H1 (cell line): ENCODE results near the gene PEX14. TPM values are rescaled to one million over a fixed set of nuclear protein-coding genes. Genes with fewer than 3 reads are reported as not detected.

Source experiments
- CTCF ChIA-PET: fragments of 300-600 bp; sonication (Branson Sonifier 250); formaldehyde crosslinking; loops from one replicate; lab custom pipeline; 2021; ENCODE audit not compliant: partially characterized antibody; lab: Charles Lee
- POLR2A ChIA-PET: fragments of 300-600 bp; sonication (Branson Sonifier 250); formaldehyde crosslinking; loops from one replicate; lab custom pipeline; 2021; ENCODE audit warnings: inconsistent platforms; ENCODE audit not compliant: partially characterized antibody; lab: Charles Lee
- DNase-seq, 2 experiments: peaks; one replicate each; pipeline versions ENCODE4 v3.0.0 to v3.0.0-alpha.2; 2010 to 2022; ENCODE audit warnings: low spot score in 2 of 2, low read depth in 1 of 2, mixed read lengths in 1 of 2
- FAIRE-seq: peaks from 2 replicates; lab custom pipeline; 2011; peaks lifted over from hg19 to GRCh38; lab: Jason Lieb, UNC
- H2AFZ ChIP-seq: 2 replicates; pipeline ENCODE4 v1.8.1; 2012; ENCODE audit warnings: low read length, inconsistent platforms
- H2AK5ac ChIP-seq: 2 replicates; pipeline ENCODE4 v1.6.1; 2013; ENCODE audit warnings: low read depth, low read length
- H2BK120ac ChIP-seq: replicated peaks from 2 replicates; pipeline ENCODE3; 2013; ENCODE audit warnings: low read depth, low read length, inconsistent platforms
- H2BK12ac ChIP-seq: 2 replicates; pipeline ENCODE4 v1.6.1; 2013; ENCODE audit warnings: low read depth, low read length
- H2BK15ac ChIP-seq: 2 replicates; pipeline ENCODE4 v1.6.1; 2013; ENCODE audit warnings: low read length
- H2BK20ac ChIP-seq: 2 replicates; pipeline ENCODE4 v1.6.1; 2013; ENCODE audit warnings: low read length
- H2BK5ac ChIP-seq: 2 replicates; pipeline ENCODE4 v1.6.1; 2013; ENCODE audit warnings: low read depth, low read length
- H3K14ac ChIP-seq: 2 replicates; pipeline ENCODE4 v1.6.1; 2013; ENCODE audit warnings: inconsistent platforms; ENCODE audit not compliant: insufficient read length
- H3K18ac ChIP-seq: 2 replicates; pipeline ENCODE4 v1.6.1; 2013; ENCODE audit warnings: low read length; ENCODE audit errors: extremely low read depth
- H3K23ac ChIP-seq: 2 replicates; pipeline ENCODE4 v1.6.1; 2013; ENCODE audit warnings: inconsistent platforms; ENCODE audit not compliant: insufficient read length
- H3K23me2 ChIP-seq: 2 replicates; pipeline ENCODE4 v1.6.1; 2013; ENCODE audit warnings: low read depth, low read length
- H3K27ac ChIP-seq: 2 replicates; pipeline ENCODE4 v1.6.1; 2011; ENCODE audit warnings: low read depth, low read length, inconsistent platforms
- H3K27me3 ChIP-seq, 4 experiments: replicated peaks in 1 of 4; 1 replicate in 1 of 4; 2 replicates in 3 of 4; pipeline versions ENCODE4 v1.6.1 to v1.8.1; 2011 to 2013; ENCODE audit warnings: low read length in 3 of 4, mild to moderate bottlenecking in 3 of 4, inconsistent platforms in 2 of 4, mixed read lengths in 2 of 4, moderate library complexity in 1 of 4; ENCODE audit not compliant: control insufficient read depth in 3 of 4, insufficient read depth in 3 of 4; ENCODE audit errors: extremely low read depth in 1 of 4
- H3K36me3 ChIP-seq, 4 experiments: 2 replicates each; pipeline versions ENCODE4 v1.6.1 to v1.8.1; 2011 to 2013; ENCODE audit warnings: mild to moderate bottlenecking in 4 of 4, low read length in 3 of 4, moderate library complexity in 2 of 4, control low read depth in 1 of 4, inconsistent platforms in 1 of 4; ENCODE audit not compliant: insufficient read depth in 4 of 4, control insufficient read depth in 2 of 4
- H3K4ac ChIP-seq: replicated peaks from 2 replicates; pipeline ENCODE3; 2013; ENCODE audit warnings: low read length, low read depth, mixed read lengths, inconsistent platforms; ENCODE audit not compliant: insufficient read length
- H3K4me1 ChIP-seq, 4 experiments: replicated peaks in 1 of 4; 1 replicate in 1 of 4; 2 replicates in 3 of 4; pipeline versions ENCODE4 v1.6.1 to v1.8.1; 2011 to 2013; ENCODE audit warnings: low read length in 3 of 4, inconsistent platforms in 2 of 4, mixed read lengths in 1 of 4; ENCODE audit not compliant: insufficient read depth in 4 of 4, control insufficient read depth in 3 of 4
- H3K4me2 ChIP-seq, 2 experiments: 2 replicates each; pipeline versions ENCODE4 v1.6.1 to v1.8.1; 2011 to 2013; ENCODE audit warnings: low read depth in 2 of 2, low read length in 2 of 2, control low read depth in 1 of 2, inconsistent platforms in 1 of 2, mild to moderate bottlenecking in 1 of 2; ENCODE audit not compliant: insufficient read depth in 1 of 2
- H3K4me3 ChIP-seq, 4 experiments: fragments of 200-600, 300-600 bp in 1 of 4; sonication (generic), shearing (Covaris generic), sonication (Bioruptor Twin) in 1 of 4; 2 replicates each; pipeline versions ENCODE4 v1.5.1 to v1.8.1; 2011 to 2016; ENCODE audit warnings: low read length in 4 of 4, low read depth in 3 of 4, control low read depth in 2 of 4, inconsistent platforms in 2 of 4, mild to moderate bottlenecking in 2 of 4, mixed read lengths in 1 of 4, moderate library complexity in 1 of 4; ENCODE audit not compliant: insufficient read depth in 2 of 4; ENCODE audit errors: extremely low read depth in 1 of 4
- H3K56ac ChIP-seq: replicated peaks from 2 replicates; pipeline ENCODE3; 2013; ENCODE audit warnings: low read depth, mild to moderate bottlenecking, mixed read lengths, low read length, inconsistent platforms; ENCODE audit not compliant: insufficient read length
- H3K79me1 ChIP-seq: 2 replicates; pipeline ENCODE4 v1.6.1; 2013; ENCODE audit warnings: low read depth, low read length, control low read depth
- H3K79me2 ChIP-seq, 2 experiments: 2 replicates each; pipeline versions ENCODE4 v1.6.1 to v1.8.1; 2012 to 2013; ENCODE audit warnings: low read length in 2 of 2, mild to moderate bottlenecking in 2 of 2, inconsistent platforms in 1 of 2; ENCODE audit not compliant: insufficient read depth in 2 of 2, control insufficient read depth in 1 of 2
- H3K9ac ChIP-seq, 4 experiments: replicated peaks in 1 of 4; 1 replicate in 1 of 4; 2 replicates in 3 of 4; pipeline versions ENCODE4 v1.6.1 to v1.8.1; 2011 to 2013; ENCODE audit warnings: low read depth in 3 of 4, low read length in 3 of 4, control low read depth in 2 of 4, mild to moderate bottlenecking in 2 of 4, moderate library complexity in 2 of 4, inconsistent platforms in 1 of 4; ENCODE audit errors: extremely low read depth in 1 of 4
- H3K9me3 ChIP-seq, 2 experiments: 2 replicates each; pipeline versions ENCODE4 v1.6.1 to v1.8.1; 2012 to 2013; ENCODE audit warnings: mild to moderate bottlenecking in 2 of 2, moderate library complexity in 2 of 2, control low read depth in 1 of 2, inconsistent platforms in 1 of 2, low read depth in 1 of 2, low read length in 1 of 2, mixed read lengths in 1 of 2; ENCODE audit not compliant: insufficient read depth in 2 of 2
- H4K20me1 ChIP-seq, 2 experiments: replicated peaks in 1 of 2; 2 replicates each; pipeline versions ENCODE3 to v1.8.1; 2011 to 2013; ENCODE audit warnings: inconsistent platforms in 2 of 2, low read length in 2 of 2, mild to moderate bottlenecking in 1 of 2; ENCODE audit not compliant: insufficient read depth in 2 of 2, control insufficient read depth in 1 of 2
- H4K5ac ChIP-seq: 2 replicates; pipeline ENCODE4 v1.6.1; 2013; ENCODE audit warnings: low read length, low read depth, mixed read lengths, inconsistent platforms; ENCODE audit not compliant: insufficient read length
- H4K8ac ChIP-seq: 2 replicates; pipeline ENCODE4 v1.8.0; 2013; ENCODE audit warnings: mild to moderate bottlenecking, moderate library complexity, low read length, inconsistent platforms; ENCODE audit not compliant: insufficient read depth; ENCODE audit errors: extremely low read depth
- H4K91ac ChIP-seq: replicated peaks from 2 replicates; pipeline ENCODE3; 2013; ENCODE audit warnings: low read length, mixed read lengths, inconsistent platforms; ENCODE audit not compliant: insufficient read length
- BCL11A ChIP-seq, 2 experiments: IDR thresholded peaks; one replicate each; pipeline ENCODE4 v1.6.1; 2011; ENCODE audit warnings: low read depth in 2 of 2, low read length in 2 of 2, mild to moderate bottlenecking in 2 of 2
- WGBS, 2 experiments: shearing (Covaris generic) in 1 of 2; methylation state at CpG; one replicate each; pipeline versions ENCODE4 v1.1.6 to v1.1.7; 2013 to 2015; ENCODE audit warnings: low lambda C conversion rate in 2 of 2, mixed read lengths in 2 of 2, inconsistent platforms in 1 of 2, low coverage in 1 of 2, missing lambda C conversion rate in 1 of 2; ENCODE audit not compliant: insufficient replicate concordance in 2 of 2, insufficient coverage in 1 of 2, insufficient read length in 1 of 2; ENCODE audit errors: extremely low coverage in 1 of 2, missing lambda C conversion rate in 1 of 2; 5-methylcytosine and 5-hydroxymethylcytosine counted together
- polyA plus RNA-seq, 7 experiments: library from polyadenylated mRNA; depleted of rRNA in 3 of 7; stranded (reverse) in 5 of 7; unstranded in 2 of 7; fragments of >200 nt in 5 of 7; fragments of 200-250 nt in 2 of 7; gene quantifications; 1 replicate in 5 of 7; 2 replicates in 1 of 7; 4 replicates in 1 of 7; pipeline versions ENCODE4 v1.2.1 to v1.2.3, GENCODE V29; 2011 to 2013; ENCODE audit warnings: missing spikeins in 2 of 7, mixed read lengths in 2 of 7
- total RNA-seq: library from RNA; stranded (reverse); fragmentation: NEBNext Ultra II Directional; extraction: Animal tissue kit (Norgen Biotek cat#: 25700); gene quantifications from 2 replicates; pipeline ENCODE4 v1.2.1, GENCODE V29; 2021

PEX14 gene
- total and polyA plus RNA-seq, 2 of the 8 experiments (the other 6 are each of a cell fraction or from before 2014, with no cell fraction given), result 13.0 to 19.8 TPM

- FAIRE-seq (no peak), DNase-seq (peak in 1 of 2 experiments; percentile 14)
- Histone ChIP-seq H4K91ac (no peak overlapping the region), H3K4me2 (no peak overlapping the region), H4K20me1 (peaks cover 0 to 2% of the 10 kb centered on the region in 2 experiments), H3K27ac (no peak overlapping the region), H3K14ac (no peak overlapping the region), H2BK12ac (no peak overlapping the region), H2BK120ac (no peak overlapping the region), H3K9me3 (no peaks in the 10 kb centered on the region), H3K56ac (no peak overlapping the region), H3K4ac (no peak overlapping the region), H3K9ac (no peak overlapping the region), H2BK20ac (no peak overlapping the region), H3K4me3 (no peak overlapping the region), H3K18ac (no peak overlapping the region), H3K23me2 (no peaks in the 10 kb centered on the region), H2AFZ (no peak overlapping the region), H2BK15ac (no peak overlapping the region), H3K36me3 (no peaks in the 10 kb centered on the region), H3K79me2 (peaks cover 0 to 2% of the 10 kb centered on the region in 2 experiments; a peak in 1 of 4 replicates), H3K23ac (no peak overlapping the region), H3K27me3 (no peaks in the 10 kb centered on the region), H3K79me1 (no peaks in the 10 kb centered on the region; the same call in 1 of the 2 replicates), H2AK5ac (no peak overlapping the region), H4K5ac (no peak overlapping the region), H3K4me1 (peaks cover 0 to 6% (median 1%) of the 10 kb centered on the region in 4 experiments; a peak in 2 of 7 replicates), H2BK5ac (no peak overlapping the region), H4K8ac (no peak overlapping the region)
- TF ChIP-seq BCL11A (IDR thresholded peaks at IDR 0.05; ENCODE audit: low read depth in 2 of 2, low read length in 2 of 2), result no peak
- CTCF ChIA-PET, result interaction anchor here (0.6 to 3.0 kb wide), 6 partner anchors 10 to 42 kb away, joined by 3 to 12 read pairs (median 3); no protein-coding TSS in a partner anchor
- POLR2A ChIA-PET, result interaction anchor here (2.6 kb wide), 1 partner anchor 9 kb away, joined by 11 read pairs; no protein-coding TSS in a partner anchor
- WGBS, 2 experiments, result 88% methylated on average over 2 of the region's 2 CpGs; no CpG with 5 or more reads in 1 of the 2 experiments
Measured at GRCh38 chr1:10549904-10550664, 75.3 kb downstream of the PEX14 start.
